Effector memory CD8-positive, alpha-beta T cell (primary cell): ENCODE results near the gene LCE6A.

Experiments used
- ATAC-seq: fragments of 150-1000 bp; cut with Tn5 transposase; replicated peaks from 2 replicates; pipeline ENCODE4 v1.10.0; 2021; ENCODE audit warnings: mild to moderate bottlenecking, moderate library complexity
- DNase-seq, 3 experiments: peaks; one replicate each; pipeline ENCODE4 v3.0.0; 2021
- H3K27ac Mint-ChIP-seq, 2 donors: one replicate each; pipeline ENCODE4 v1.8.0; 2022; ENCODE audit warnings: mild to moderate bottlenecking in 2 of 2, mixed read lengths in 2 of 2, moderate library complexity in 2 of 2
- H3K27me3 Mint-ChIP-seq, 2 donors: one replicate each; pipeline ENCODE4 v1.8.0; 2022; ENCODE audit warnings: mixed read lengths in 2 of 2
- H3K36me3 Mint-ChIP-seq: one replicate; pipeline ENCODE4 v1.8.0; 2022; ENCODE audit warnings: mild to moderate bottlenecking, moderate library complexity, mixed read lengths; ENCODE audit not compliant: insufficient read depth
- H3K4me1 Mint-ChIP-seq, 2 donors: one replicate each; pipeline ENCODE4 v1.8.0; 2022; ENCODE audit warnings: low read depth in 2 of 2, mixed read lengths in 2 of 2
- H3K4me3 Mint-ChIP-seq, 2 donors: one replicate each; pipeline ENCODE4 v1.8.0; 2022; ENCODE audit warnings: mild to moderate bottlenecking in 2 of 2, mixed read lengths in 2 of 2, moderate library complexity in 2 of 2
- H3K9me3 Mint-ChIP-seq, 2 donors: one replicate each; pipeline ENCODE4 v1.8.0; 2022; ENCODE audit warnings: mixed read lengths in 2 of 2
- total RNA-seq, 9 experiments: gene quantifications; one replicate each; lab custom pipeline; 2026; lab: John Stamatoyannopoulos, UW

The LCE6A gene
- 0 reads per million in 9 experiments for total RNA-seq

GRCh38 chr1:152842556-152842955, at the start of gene LCE6A:
TSS of gene LCE6A (plus strand) at chr1:152842856. CDS start at chr1:152843521, 665 bp downstream.
- Mint-ChIP-seq H3K4me3 (no peak within 1 kb of the TSS), H3K4me1 (no peaks in the 10 kb centered on the region), H3K36me3 (no peaks in the 10 kb centered on the region), H3K27ac (no peak within 1 kb of the TSS), H3K27me3 (peaks cover 31 to 44% of the 10 kb centered on the region in 2 donors), H3K9me3 (no peaks in the 10 kb centered on the region)
- DNase-seq (no peak), ATAC-seq (no peak)

- H3K36me3 Mint-ChIP-seq = no peaks in the 10 kb centered on the region
- DNase-seq (no peak), ATAC-seq (no peak)
- H3K4me3 Mint-ChIP-seq = no peak overlapping the region
- H3K27me3 Mint-ChIP-seq = peaks cover 14 to 36% of the 10 kb centered on the region in 2 donors
- no peak overlapping the region for H3K27ac Mint-ChIP-seq
- no peaks in the 10 kb centered on the region for H3K4me1 Mint-ChIP-seq
- no peaks in the 10 kb centered on the region for H3K9me3 Mint-ChIP-seq
Measured at GRCh38 chr1:152795686-152796085, 47.0 kb upstream of the LCE6A start.

- no peaks in the 10 kb centered on the region for H3K9me3 Mint-ChIP-seq
- H3K27me3 Mint-ChIP-seq = peaks cover 21 to 36% of the 10 kb centered on the region in 2 donors
- H3K4me3 Mint-ChIP-seq = no peak within 1 kb of the TSS
- no peaks in the 10 kb centered on the region for H3K4me1 Mint-ChIP-seq
- DNase-seq = no peak
- no peaks in the 10 kb centered on the region for H3K36me3 Mint-ChIP-seq
- no peak within 1 kb of the TSS for H3K27ac Mint-ChIP-seq
- ATAC-seq = no peak
Measured at GRCh38 chr1:152796421-152796820, 46.2 kb upstream of the LCE6A start, which contains the start of gene LCE1D. TSS of gene LCE1D (plus strand) at chr1:152796721. CDS start at chr1:152797795, 1,074 bp downstream.

- no peak overlapping the region for H3K27ac Mint-ChIP-seq
- no peaks in the 10 kb centered on the region for H3K36me3 Mint-ChIP-seq
- ATAC-seq = no peak
- H3K4me1 Mint-ChIP-seq = no peaks in the 10 kb centered on the region
- no peaks in the 10 kb centered on the region for H3K9me3 Mint-ChIP-seq
- H3K27me3 Mint-ChIP-seq = peaks cover 40 to 64% of the 10 kb centered on the region in 2 donors
- DNase-seq = no peak
- no peak overlapping the region for H3K4me3 Mint-ChIP-seq
Measured at GRCh38 chr1:152801333-152801732, 41.3 kb upstream of the LCE6A start.

GRCh38 chr1:152806576-152806975, 36.1 kb upstream of the LCE6A start, which contains the start of gene LCE1C:
TSS of gene LCE1C (minus strand) at chr1:152806651. CDS start at chr1:152805478, 1,173 bp downstream.
- H3K27me3 Mint-ChIP-seq = peaks cover 39 to 60% of the 10 kb centered on the region in 2 donors
- no peaks in the 10 kb centered on the region for H3K9me3 Mint-ChIP-seq
- no peak within 1 kb of the TSS for H3K4me3 Mint-ChIP-seq
- no peaks in the 10 kb centered on the region for H3K36me3 Mint-ChIP-seq
- H3K27ac Mint-ChIP-seq = no peak within 1 kb of the TSS
- no peak for DNase-seq
- H3K4me1 Mint-ChIP-seq = no peaks in the 10 kb centered on the region
- ATAC-seq = no peak

- no peak for DNase-seq
- H3K4me3 Mint-ChIP-seq = no peak overlapping the region
- H3K4me1 Mint-ChIP-seq = no peaks in the 10 kb centered on the region
- H3K27me3 Mint-ChIP-seq = peaks cover 22 to 38% of the 10 kb centered on the region in 2 donors
- H3K27ac Mint-ChIP-seq = no peak overlapping the region
- ATAC-seq = no peak
- no peaks in the 10 kb centered on the region for H3K9me3 Mint-ChIP-seq
- no peaks in the 10 kb centered on the region for H3K36me3 Mint-ChIP-seq
Measured at GRCh38 chr1:152811050-152811449, 31.6 kb upstream of the LCE6A start.

GRCh38 chr1:152811671-152812070, 31.0 kb upstream of the LCE6A start, which contains the start of gene LCE1B:
TSS of gene LCE1B (plus strand) at chr1:152811971. CDS start at chr1:152812447, 476 bp downstream.
- no peaks in the 10 kb centered on the region for H3K4me1 Mint-ChIP-seq
- no peak for ATAC-seq
- DNase-seq = no peak
- H3K27ac Mint-ChIP-seq = no peak within 1 kb of the TSS
- no peaks in the 10 kb centered on the region for H3K36me3 Mint-ChIP-seq
- no peak within 1 kb of the TSS for H3K4me3 Mint-ChIP-seq
- H3K9me3 Mint-ChIP-seq = no peaks in the 10 kb centered on the region
- peaks cover 20 to 37% of the 10 kb centered on the region in 2 donors for H3K27me3 Mint-ChIP-seq

GRCh38 chr1:152817309-152817708, 25.3 kb upstream of the LCE6A start:
- Mint-ChIP-seq H3K36me3 (no peaks in the 10 kb centered on the region), H3K27ac (no peak overlapping the region), H3K4me1 (no peaks in the 10 kb centered on the region), H3K9me3 (no peaks in the 10 kb centered on the region), H3K27me3 (peaks cover 6 to 17% of the 10 kb centered on the region in 2 donors), H3K4me3 (no peak overlapping the region)
- DNase-seq (no peak), ATAC-seq (no peak)

- Mint-ChIP-seq H3K27me3 (peaks cover 30 to 39% of the 10 kb centered on the region in 2 donors), H3K4me3 (no peak overlapping the region), H3K9me3 (no peaks in the 10 kb centered on the region), H3K4me1 (no peaks in the 10 kb centered on the region), H3K36me3 (no peaks in the 10 kb centered on the region), H3K27ac (no peak overlapping the region)
- no peak for ATAC-seq
- no peak for DNase-seq
Measured at GRCh38 chr1:152823294-152823693, 19.4 kb upstream of the LCE6A start.

- Mint-ChIP-seq H3K4me3 (no peak overlapping the region), H3K27ac (no peak overlapping the region), H3K4me1 (no peaks in the 10 kb centered on the region), H3K9me3 (no peaks in the 10 kb centered on the region), H3K27me3 (peaks cover 47 to 51% of the 10 kb centered on the region in 2 donors), H3K36me3 (no peaks in the 10 kb centered on the region)
- no peak for ATAC-seq
- no peak for DNase-seq
Measured at GRCh38 chr1:152824964-152825363, 17.7 kb upstream of the LCE6A start.

GRCh38 chr1:152827173-152827572, 15.5 kb upstream of the LCE6A start, which contains the start of gene LCE1A:
TSS of gene LCE1A (plus strand) at chr1:152827473. CDS start at chr1:152827473, 0 bp downstream.
- Mint-ChIP-seq H3K4me1 (no peaks in the 10 kb centered on the region), H3K4me3 (no peak within 1 kb of the TSS), H3K27ac (no peak within 1 kb of the TSS), H3K27me3 (peaks cover 57 to 62% of the 10 kb centered on the region in 2 donors), H3K9me3 (peaks cover 0 to 2% of the 10 kb centered on the region in 2 donors), H3K36me3 (no peaks in the 10 kb centered on the region)
- DNase-seq (no peak), ATAC-seq (no peak)

- Mint-ChIP-seq H3K27ac (no peak overlapping the region), H3K27me3 (peaks cover 19 to 32% of the 10 kb centered on the region in 2 donors), H3K4me1 (no peaks in the 10 kb centered on the region), H3K36me3 (no peaks in the 10 kb centered on the region), H3K4me3 (no peak overlapping the region), H3K9me3 (no peaks in the 10 kb centered on the region)
- no peak for ATAC-seq
- no peak for DNase-seq
Measured at GRCh38 chr1:152836870-152837269, 5.8 kb upstream of the LCE6A start.

GRCh38 chr1:152855661-152856060, 13.0 kb downstream of the LCE6A start:
- Mint-ChIP-seq H3K4me3 (no peak overlapping the region), H3K9me3 (no peaks in the 10 kb centered on the region), H3K27ac (no peak overlapping the region), H3K36me3 (no peaks in the 10 kb centered on the region), H3K27me3 (peaks cover 13 to 53% of the 10 kb centered on the region in 2 donors), H3K4me1 (no peaks in the 10 kb centered on the region)
- ATAC-seq (no peak), DNase-seq (no peak)

GRCh38 chr1:152858062-152858461, 15.4 kb downstream of the LCE6A start:
- Mint-ChIP-seq H3K4me1 (no peaks in the 10 kb centered on the region), H3K27ac (no peak overlapping the region), H3K9me3 (no peaks in the 10 kb centered on the region), H3K27me3 (peaks cover 13 to 55% of the 10 kb centered on the region in 2 donors), H3K36me3 (no peaks in the 10 kb centered on the region), H3K4me3 (no peak overlapping the region)
- no peak for ATAC-seq
- DNase-seq = no peak
